Measurements from ENCODE around the gene THAP3. TPM values are rescaled to one million over a fixed set of nuclear protein-coding genes. Genes with fewer than 3 reads are reported as not detected.

THAP3 gene
- total and polyA plus RNA-seq, 9 of the 15 experiments (the other 6 are each of a cell fraction or from before 2014, with no cell fraction given) = 1.9 to 31.2 (median 18.2) TPM

DNA sequence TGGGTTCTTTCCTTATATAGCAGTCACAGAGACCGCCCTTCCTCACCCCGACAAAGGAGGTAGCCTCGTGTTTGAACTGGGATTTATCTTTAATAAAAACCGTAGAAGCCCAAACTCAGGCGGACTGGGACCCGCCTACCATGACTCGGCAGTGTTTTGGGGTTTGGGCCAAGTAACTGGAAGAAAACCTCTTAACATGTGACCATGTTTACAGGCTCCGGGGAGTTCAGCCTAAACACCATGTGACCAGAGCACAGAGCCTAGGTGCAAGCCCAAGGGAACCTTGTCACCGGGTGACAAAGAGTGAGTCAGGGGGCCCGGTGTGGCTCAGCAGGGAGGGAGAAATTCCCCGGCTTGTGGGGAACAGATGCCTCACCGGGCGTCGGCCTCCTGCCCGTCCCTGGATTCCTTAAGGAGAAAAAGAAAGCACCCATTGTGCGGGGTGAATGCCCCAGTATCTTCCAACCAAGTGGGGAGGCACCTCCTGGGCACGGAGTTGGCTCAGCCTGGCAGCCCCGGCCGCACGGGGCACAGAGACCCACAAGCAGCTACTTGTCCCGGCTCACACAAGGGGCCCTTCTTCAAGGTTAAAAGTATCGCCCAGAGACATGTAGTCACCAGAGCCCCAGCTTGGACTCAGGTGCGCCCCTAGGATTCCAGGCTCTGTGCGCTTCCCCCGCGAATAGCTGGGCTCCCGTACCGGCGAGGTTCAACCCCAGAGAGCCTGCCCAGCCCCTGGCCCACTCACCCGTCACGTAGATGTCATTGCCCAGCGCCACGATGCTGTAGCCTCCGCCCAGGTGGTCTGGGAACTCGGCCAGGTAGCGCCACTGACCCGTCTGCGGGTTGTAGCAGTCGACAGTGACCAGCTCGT is 23.4 kb upstream of the THAP3 start (continued):
- TF ChIP-seq YY1 (IDR thresholded peaks at IDR 0.05; ENCODE audit: borderline replicate concordance in 1 of 3, control insufficient read depth in 1 of 3, extremely low read depth in 1 of 3, insufficient read depth in 3 of 3, insufficient read length in 1 of 3, insufficient replicate concordance in 2 of 3, low read depth in 1 of 3, low read length in 2 of 3) (no peak), FOXJ3 (CRISPR knock-in tag; IDR thresholded peaks at IDR 0.05) (no peak), RBM22 (IDR thresholded peaks at IDR 0.05; ENCODE audit: low read depth, low read length, poor library complexity, severe bottlenecking) (no peak), FOXJ2 (tag; IDR thresholded peaks at IDR 0.05) (peak; percentile 96), ELK3 (CRISPR knock-in tag; IDR thresholded peaks at IDR 0.05) (no peak), ZNF507 (tag; conservative IDR thresholded peaks at IDR 0.05) (no peak), ETS2 (tag; IDR thresholded peaks at IDR 0.05; ENCODE audit: borderline replicate concordance, poor library complexity, severe bottlenecking) (no peak), ZC3H11A (IDR thresholded peaks at IDR 0.05; ENCODE audit: low read depth, low read length) (no peak), ZNF707 (CRISPR knock-in tag; conservative IDR thresholded peaks at IDR 0.05) (no peak), SREBF2 (CRISPR knock-in tag; IDR thresholded peaks at IDR 0.05) (no peak), LEF1 (IDR thresholded peaks at IDR 0.05) (peak; percentile 67), PHTF2 (CRISPR knock-in tag; IDR thresholded peaks at IDR 0.05) (no peak), PTTG1 (tag; IDR thresholded peaks at IDR 0.05; ENCODE audit: low read depth) (no peak), NBN (IDR thresholded peaks at IDR 0.05; ENCODE audit: low read depth) (peak; percentile 66; the same call in 1 of the 2 replicates), TARDBP (IDR thresholded peaks at IDR 0.05) (no peak), POLR2H (tag; IDR thresholded peaks at IDR 0.05; ENCODE audit: low read depth) (peak; percentile 62), KLF10 (CRISPR knock-in tag; IDR thresholded peaks at IDR 0.05) (no peak), KAT2B (IDR thresholded peaks at IDR 0.05; ENCODE audit: low read depth, low read length) (no peak), SAP30 (IDR thresholded peaks at IDR 0.05; ENCODE audit: borderline replicate concordance, insufficient read depth, low read depth, low read length, poor library complexity, severe bottlenecking) (peak; percentile 2), XRCC4 (IDR thresholded peaks at IDR 0.05; ENCODE audit: extremely low read depth, insufficient read depth, insufficient read length) (no peak), TEAD4 (IDR thresholded peaks at IDR 0.05; ENCODE audit: low read length) (no peak), TEAD4 (CRISPR knock-in tag; IDR thresholded peaks at IDR 0.05; ENCODE audit: borderline replicate concordance) (no peak)
- TF ChIP-seq, protein P1, sequence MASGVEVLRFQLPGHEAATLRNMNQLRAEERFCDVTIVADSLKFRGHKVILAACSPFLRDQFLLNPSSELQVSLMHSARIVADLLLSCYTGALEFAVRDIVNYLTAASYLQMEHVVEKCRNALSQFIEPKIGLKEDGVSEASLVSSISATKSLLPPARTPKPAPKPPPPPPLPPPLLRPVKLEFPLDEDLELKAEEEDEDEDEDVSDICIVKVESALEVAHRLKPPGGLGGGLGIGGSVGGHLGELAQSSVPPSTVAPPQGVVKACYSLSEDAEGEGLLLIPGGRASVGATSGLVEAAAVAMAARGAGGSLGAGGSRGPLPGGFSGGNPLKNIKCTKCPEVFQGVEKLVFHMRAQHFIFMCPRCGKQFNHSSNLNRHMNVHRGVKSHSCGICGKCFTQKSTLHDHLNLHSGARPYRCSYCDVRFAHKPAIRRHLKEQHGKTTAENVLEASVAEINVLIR (CRISPR knock-in tag; IDR thresholded peaks at IDR 0.05) = peak; percentile 14; the same call in 1 of the 2 replicates
- TF ChIP-seq, protein P2, sequence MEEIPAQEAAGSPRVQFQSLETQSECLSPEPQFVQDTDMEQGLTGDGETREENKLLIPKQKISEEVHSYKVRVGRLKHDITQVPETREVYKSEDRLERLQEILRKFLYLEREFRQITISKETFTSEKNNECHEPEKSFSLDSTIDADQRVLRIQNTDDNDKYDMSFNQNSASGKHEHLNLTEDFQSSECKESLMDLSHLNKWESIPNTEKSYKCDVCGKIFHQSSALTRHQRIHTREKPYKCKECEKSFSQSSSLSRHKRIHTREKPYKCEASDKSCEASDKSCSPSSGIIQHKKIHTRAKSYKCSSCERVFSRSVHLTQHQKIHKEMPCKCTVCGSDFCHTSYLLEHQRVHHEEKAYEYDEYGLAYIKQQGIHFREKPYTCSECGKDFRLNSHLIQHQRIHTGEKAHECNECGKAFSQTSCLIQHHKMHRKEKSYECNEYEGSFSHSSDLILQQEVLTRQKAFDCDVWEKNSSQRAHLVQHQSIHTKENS (CRISPR knock-in tag; IDR thresholded peaks at IDR 0.05) = no peak

Measured in K562 (cell line).